Measurements from ENCODE around the gene LPCAT3.

The LPCAT3 gene

GRCh38 chr12:6963016-6963731 lies 55.1 kb downstream of the LPCAT3 start:
- Histone ChIP-seq H3K36me3 (ENCODE audit: control insufficient read depth, insufficient read depth, low read length, severe bottlenecking) (peaks cover 36% of the 10 kb centered on the region), H3K9me3 (ENCODE audit: control insufficient read depth, low read length) (no peaks in the 10 kb centered on the region), H3K27me3 (replicated peaks; ENCODE audit: control insufficient read depth, insufficient read depth, low read length) (no peaks in the 10 kb centered on the region), H3K9ac (ENCODE audit: low read length) (no peak overlapping the region), H3K4me1 (ENCODE audit: control insufficient read depth, insufficient read depth, low read length) (peaks cover 27% of the 10 kb centered on the region), H3K4me3 (ENCODE audit: low read length) (no peak overlapping the region)
- no peak for DNase-seq (ENCODE audit: low read depth)

GRCh38 chr12:6962285-6963015 lies 55.8 kb downstream of the LPCAT3 start:
- Histone ChIP-seq H3K27me3 (replicated peaks; ENCODE audit: control insufficient read depth, insufficient read depth, low read length) (no peaks in the 10 kb centered on the region), H3K9me3 (ENCODE audit: control insufficient read depth, low read length) (no peaks in the 10 kb centered on the region), H3K4me3 (ENCODE audit: low read length) (peak overlapping the region; percentile 59), H3K9ac (ENCODE audit: low read length) (peak overlapping the region; percentile 79), H3K4me1 (ENCODE audit: control insufficient read depth, insufficient read depth, low read length) (peaks cover 27% of the 10 kb centered on the region), H3K36me3 (ENCODE audit: control insufficient read depth, insufficient read depth, low read length, severe bottlenecking) (peaks cover 29% of the 10 kb centered on the region)
- DNase-seq (ENCODE audit: low read depth) = no peak

DNA sequence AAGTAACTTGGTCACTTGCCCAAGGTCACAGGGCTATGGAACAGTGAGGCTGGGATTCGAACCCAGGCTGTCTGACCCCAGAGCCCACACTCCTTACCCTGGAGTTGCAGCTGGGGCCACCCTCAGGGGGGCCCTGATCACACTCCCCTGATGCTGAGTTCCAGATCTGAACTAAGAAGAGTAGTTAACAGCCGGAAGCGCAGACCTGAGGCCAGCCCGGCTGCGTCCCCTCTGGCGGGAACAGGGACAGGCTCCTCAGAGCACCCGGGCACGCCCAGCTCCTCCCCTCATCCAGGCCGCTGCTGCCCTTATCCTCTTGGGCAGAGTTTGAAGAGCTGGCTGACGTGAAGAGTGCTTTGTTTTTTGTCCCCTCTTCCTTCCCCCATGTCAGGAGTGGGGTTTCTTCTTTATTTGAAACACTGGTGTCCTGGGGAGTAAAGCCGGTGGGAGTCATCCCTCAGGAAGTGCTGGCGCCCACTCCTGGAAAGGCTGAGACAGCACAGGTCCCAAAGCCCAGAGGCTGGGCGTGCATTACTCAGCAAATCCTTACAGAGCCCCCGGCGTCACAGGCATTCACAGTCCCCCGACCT lies 56.5 kb downstream of the LPCAT3 start:
- Histone ChIP-seq H3K36me3 (ENCODE audit: control insufficient read depth, insufficient read depth, low read length, severe bottlenecking) (peaks cover 23% of the 10 kb centered on the region), H3K4me1 (ENCODE audit: control insufficient read depth, insufficient read depth, low read length) (peaks cover 27% of the 10 kb centered on the region), H3K9me3 (ENCODE audit: control insufficient read depth, low read length) (no peaks in the 10 kb centered on the region), H3K4me3 (ENCODE audit: low read length) (peak overlapping the region; percentile 59), H3K9ac (ENCODE audit: low read length) (peak overlapping the region; percentile 79), H3K27me3 (replicated peaks; ENCODE audit: control insufficient read depth, insufficient read depth, low read length) (no peaks in the 10 kb centered on the region)
- DNase-seq (ENCODE audit: low read depth) = peak; percentile 78

- DNase-seq (ENCODE audit: low read depth) = no peak
- Histone ChIP-seq H3K9me3 (ENCODE audit: control insufficient read depth, low read length) (no peaks in the 10 kb centered on the region), H3K36me3 (ENCODE audit: control insufficient read depth, insufficient read depth, low read length, severe bottlenecking) (peaks cover 17% of the 10 kb centered on the region), H3K4me1 (ENCODE audit: control insufficient read depth, insufficient read depth, low read length) (peaks cover 26% of the 10 kb centered on the region), H3K27me3 (replicated peaks; ENCODE audit: control insufficient read depth, insufficient read depth, low read length) (no peaks in the 10 kb centered on the region), H3K9ac (ENCODE audit: low read length) (peak overlapping the region; percentile 79), H3K4me3 (ENCODE audit: low read length) (peak overlapping the region; percentile 59)
These were observed 57.0 kb downstream of the LPCAT3 start for GRCh38 chr12:6961278-6961694.

DNA sequence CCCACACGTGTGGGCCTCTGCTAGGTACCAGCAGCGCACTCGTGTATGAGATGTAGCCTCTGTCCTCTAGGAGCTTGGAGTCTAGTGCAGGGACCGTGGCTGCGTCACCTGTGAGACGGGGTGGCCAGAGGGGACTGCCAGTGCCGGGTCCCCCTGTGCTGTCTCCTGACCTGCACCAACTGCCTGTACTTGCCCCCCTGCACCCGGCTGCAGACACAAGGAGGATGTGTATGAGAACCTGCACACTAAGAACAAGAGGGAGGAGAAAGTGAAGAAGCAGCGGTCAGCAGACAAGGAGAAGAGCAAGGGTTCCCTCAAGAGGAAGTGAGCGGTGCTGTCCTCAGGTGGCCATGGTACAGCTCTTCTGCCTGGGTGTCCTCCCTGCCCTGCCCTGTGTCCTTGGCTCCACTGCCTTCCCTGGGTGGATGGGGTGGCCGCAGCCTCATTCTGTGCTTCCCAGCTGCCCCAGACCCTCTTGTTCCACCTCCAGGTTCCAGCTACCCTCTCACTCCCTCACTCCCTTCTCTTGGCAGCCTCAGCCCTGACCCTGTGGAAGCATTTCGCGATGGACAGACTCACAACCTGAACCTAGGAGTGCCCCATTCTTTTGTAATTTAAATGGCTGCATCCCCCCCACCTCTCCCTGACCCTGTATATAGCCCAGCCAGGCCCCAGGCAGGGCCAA lies 57.5 kb downstream of the LPCAT3 start:
- H3K27me3 ChIP-seq (replicated peaks; ENCODE audit: control insufficient read depth, insufficient read depth, low read length) = no peaks in the 10 kb centered on the region
- H3K4me3 ChIP-seq (ENCODE audit: low read length) = peak overlapping the region; percentile 59
- H3K9me3 ChIP-seq (ENCODE audit: control insufficient read depth, low read length) = no peaks in the 10 kb centered on the region
- peaks cover 12% of the 10 kb centered on the region for H3K36me3 ChIP-seq (ENCODE audit: control insufficient read depth, insufficient read depth, low read length, severe bottlenecking)
- DNase-seq (ENCODE audit: low read depth) = no peak
- H3K9ac ChIP-seq (ENCODE audit: low read length) = peak overlapping the region; percentile 79
- H3K4me1 ChIP-seq (ENCODE audit: control insufficient read depth, insufficient read depth, low read length) = peaks cover 22% of the 10 kb centered on the region

GRCh38 chr12:6959805-6960592 lies 58.3 kb downstream of the LPCAT3 start:
- DNase-seq (ENCODE audit: low read depth) = no peak
- Histone ChIP-seq H3K9ac (ENCODE audit: low read length) (no peak overlapping the region), H3K9me3 (ENCODE audit: control insufficient read depth, low read length) (no peaks in the 10 kb centered on the region)

DNA sequence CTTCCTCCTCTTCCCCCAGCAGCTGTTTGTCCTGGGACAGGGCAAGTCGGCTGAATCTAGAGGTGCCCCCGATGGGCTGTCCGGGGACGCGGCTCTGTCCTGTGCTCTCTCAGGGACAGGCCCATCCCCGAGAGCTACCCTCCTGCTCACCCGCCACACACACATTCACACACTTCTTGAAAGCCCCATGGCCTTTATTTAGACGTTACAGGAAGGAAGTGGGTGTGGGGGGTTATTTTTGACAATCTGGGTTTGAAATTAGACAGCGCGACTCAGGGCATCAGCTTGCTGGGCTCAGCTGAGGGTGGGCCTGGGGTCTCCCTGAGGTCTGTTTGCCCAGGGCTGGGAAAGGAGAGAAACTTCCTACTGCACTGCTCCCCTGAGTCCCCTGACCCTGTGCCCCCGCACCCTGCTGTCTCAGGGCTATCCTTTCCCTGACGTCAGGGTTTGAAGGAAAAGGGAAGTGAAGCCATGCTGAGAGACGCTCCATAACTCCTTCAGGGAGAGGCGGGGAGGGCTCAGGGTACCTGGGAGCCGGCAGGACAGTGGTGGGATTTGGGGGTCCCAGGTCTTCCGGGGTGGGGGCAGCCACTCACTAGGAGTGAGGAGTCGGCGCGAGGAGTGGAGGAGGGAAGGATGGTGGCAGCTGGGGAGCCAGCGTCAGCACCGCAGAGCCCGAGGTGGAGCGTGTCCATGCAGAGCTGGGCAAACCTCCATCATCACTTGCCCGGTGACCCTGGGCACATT lies 59.0 kb downstream of the LPCAT3 start:
- DNase-seq (ENCODE audit: low read depth) = no peak
- Histone ChIP-seq H3K4me1 (ENCODE audit: control insufficient read depth, insufficient read depth, low read length) (peaks cover 16% of the 10 kb centered on the region), H3K4me3 (ENCODE audit: low read length) (no peak overlapping the region)

More at GRCh38 chr12:6959805-6960592, 58.3 kb downstream of the LPCAT3 start:
- Histone ChIP-seq H3K27me3 (replicated peaks; ENCODE audit: control insufficient read depth, insufficient read depth, low read length) (no peaks in the 10 kb centered on the region), H3K36me3 (ENCODE audit: control insufficient read depth, insufficient read depth, low read length, severe bottlenecking) (peaks cover 6% of the 10 kb centered on the region), H3K4me1 (ENCODE audit: control insufficient read depth, insufficient read depth, low read length) (peaks cover 16% of the 10 kb centered on the region), H3K4me3 (ENCODE audit: low read length) (no peak overlapping the region)

DNA sequence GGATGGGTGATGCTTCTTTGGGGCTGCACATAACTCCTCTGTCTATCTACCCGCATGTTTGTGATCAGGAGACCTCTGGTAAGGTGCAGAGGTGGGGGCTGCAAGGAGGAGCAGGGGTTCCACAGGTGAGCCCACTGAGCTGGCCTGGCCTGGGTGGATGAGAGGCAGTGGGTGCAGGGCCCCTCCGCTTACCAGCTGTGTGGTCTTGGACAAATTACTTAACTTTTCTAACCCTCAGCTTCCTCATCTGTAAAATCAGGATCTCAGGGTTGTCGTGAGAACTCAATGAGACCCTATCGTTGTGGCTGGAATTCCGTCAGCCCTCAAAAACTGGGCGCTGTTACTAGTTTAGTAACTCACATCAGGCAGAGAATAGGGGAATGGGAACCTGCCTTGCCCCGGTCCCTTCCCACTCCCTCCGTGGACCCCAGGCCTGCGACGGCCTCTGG lies 59.6 kb downstream of the LPCAT3 start:
- H3K4me3 ChIP-seq (ENCODE audit: low read length) = no peak overlapping the region
- H3K9ac ChIP-seq (ENCODE audit: low read length) = no peak overlapping the region
- H3K36me3 ChIP-seq (ENCODE audit: control insufficient read depth, insufficient read depth, low read length, severe bottlenecking) = no peaks in the 10 kb centered on the region
- H3K4me1 ChIP-seq (ENCODE audit: control insufficient read depth, insufficient read depth, low read length) = peaks cover 16% of the 10 kb centered on the region
- H3K9me3 ChIP-seq (ENCODE audit: control insufficient read depth, low read length) = no peaks in the 10 kb centered on the region
- DNase-seq (ENCODE audit: low read depth) = no peak
- H3K27me3 ChIP-seq (replicated peaks; ENCODE audit: control insufficient read depth, insufficient read depth, low read length) = peaks cover 6% of the 10 kb centered on the region

More for the DNA sequence above, 59.0 kb downstream of the LPCAT3 start:
- Histone ChIP-seq H3K36me3 (ENCODE audit: control insufficient read depth, insufficient read depth, low read length, severe bottlenecking) (no peaks in the 10 kb centered on the region), H3K27me3 (replicated peaks; ENCODE audit: control insufficient read depth, insufficient read depth, low read length) (peaks cover 3% of the 10 kb centered on the region), H3K9me3 (ENCODE audit: control insufficient read depth, low read length) (no peaks in the 10 kb centered on the region), H3K9ac (ENCODE audit: low read length) (no peak overlapping the region)

DNA sequence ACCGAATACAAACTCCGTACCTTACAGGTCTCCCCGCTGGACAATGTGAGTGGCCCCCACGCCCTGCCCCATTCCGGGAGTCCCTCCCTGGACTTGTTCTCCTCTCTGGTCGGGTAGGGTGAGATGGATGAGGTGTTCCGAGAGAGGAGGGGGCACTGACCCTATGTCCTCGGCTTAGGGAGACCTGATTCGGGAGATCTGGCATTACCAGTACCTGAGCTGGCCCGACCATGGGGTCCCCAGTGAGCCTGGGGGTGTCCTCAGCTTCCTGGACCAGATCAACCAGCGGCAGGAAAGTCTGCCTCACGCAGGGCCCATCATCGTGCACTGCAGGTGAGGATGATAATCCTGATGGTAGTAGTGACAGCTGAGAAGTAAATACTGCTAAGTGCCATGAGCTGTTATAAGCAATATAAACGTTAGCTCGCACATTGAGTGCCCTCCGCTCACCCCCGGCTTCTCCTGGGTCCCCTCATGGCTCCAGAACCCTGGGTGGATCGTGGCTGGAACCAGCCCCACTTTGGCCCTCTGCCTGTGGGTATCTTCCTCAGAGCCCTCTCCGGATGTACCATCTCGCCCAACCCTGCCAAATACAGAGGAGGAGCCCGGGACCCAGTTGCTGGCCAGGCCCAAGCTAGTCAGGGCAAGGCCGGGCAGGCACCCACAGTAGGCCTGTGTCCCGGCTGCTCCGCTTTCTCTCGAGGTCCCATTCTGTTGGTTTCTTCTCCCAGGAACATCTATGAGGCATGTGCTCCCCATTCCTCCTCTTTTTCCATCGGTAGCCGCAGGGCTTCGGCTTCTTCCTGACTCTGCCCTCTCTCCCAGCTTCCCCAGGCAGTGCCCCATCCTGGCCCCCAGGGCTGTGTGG lies 60.3 kb downstream of the LPCAT3 start:
- H3K4me1 ChIP-seq (ENCODE audit: control insufficient read depth, insufficient read depth, low read length) = peaks cover 16% of the 10 kb centered on the region
- DNase-seq (ENCODE audit: low read depth) = no peak
- H3K9me3 ChIP-seq (ENCODE audit: control insufficient read depth, low read length) = no peaks in the 10 kb centered on the region
- peaks cover 6% of the 10 kb centered on the region for H3K27me3 ChIP-seq (replicated peaks; ENCODE audit: control insufficient read depth, insufficient read depth, low read length)
- H3K4me3 ChIP-seq (ENCODE audit: low read length) = no peak overlapping the region
- no peaks in the 10 kb centered on the region for H3K36me3 ChIP-seq (ENCODE audit: control insufficient read depth, insufficient read depth, low read length, severe bottlenecking)
- no peak overlapping the region for H3K9ac ChIP-seq (ENCODE audit: low read length)

Data from adipocyte (in vitro differentiated cells).